ENCODE measurements around the gene KCNMA1. TPM values are rescaled to one million over a fixed set of nuclear protein-coding genes. Genes with fewer than 3 reads are reported as not detected.

The KCNMA1 gene
- total and polyA plus RNA-seq, 9 of the 15 experiments (the other 6 are each of a cell fraction or from before 2014, with no cell fraction given) = 0.01 to 0.95 (median 0.15) TPM; not detected in 4

DNA sequence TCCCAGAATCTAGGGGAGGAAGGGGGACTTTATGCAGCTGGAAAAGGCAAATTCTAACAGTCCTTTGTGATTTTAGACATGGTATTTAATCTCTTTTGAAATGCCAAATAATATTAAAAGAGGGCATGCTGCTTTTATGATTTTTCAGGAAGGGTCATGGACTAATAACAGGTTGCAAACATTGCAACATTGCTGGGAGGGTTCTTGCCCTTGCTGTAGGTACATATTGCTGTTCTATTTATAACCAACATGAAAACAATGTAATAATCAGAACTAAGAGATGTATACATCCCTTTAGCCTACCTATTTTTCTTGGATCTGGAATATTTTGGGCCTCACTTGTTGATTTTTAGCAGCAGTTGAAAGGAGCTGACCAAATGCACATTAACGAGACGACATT, 411.6 kb downstream of the KCNMA1 start (continued):
- TF ChIP-seq, protein P1, sequence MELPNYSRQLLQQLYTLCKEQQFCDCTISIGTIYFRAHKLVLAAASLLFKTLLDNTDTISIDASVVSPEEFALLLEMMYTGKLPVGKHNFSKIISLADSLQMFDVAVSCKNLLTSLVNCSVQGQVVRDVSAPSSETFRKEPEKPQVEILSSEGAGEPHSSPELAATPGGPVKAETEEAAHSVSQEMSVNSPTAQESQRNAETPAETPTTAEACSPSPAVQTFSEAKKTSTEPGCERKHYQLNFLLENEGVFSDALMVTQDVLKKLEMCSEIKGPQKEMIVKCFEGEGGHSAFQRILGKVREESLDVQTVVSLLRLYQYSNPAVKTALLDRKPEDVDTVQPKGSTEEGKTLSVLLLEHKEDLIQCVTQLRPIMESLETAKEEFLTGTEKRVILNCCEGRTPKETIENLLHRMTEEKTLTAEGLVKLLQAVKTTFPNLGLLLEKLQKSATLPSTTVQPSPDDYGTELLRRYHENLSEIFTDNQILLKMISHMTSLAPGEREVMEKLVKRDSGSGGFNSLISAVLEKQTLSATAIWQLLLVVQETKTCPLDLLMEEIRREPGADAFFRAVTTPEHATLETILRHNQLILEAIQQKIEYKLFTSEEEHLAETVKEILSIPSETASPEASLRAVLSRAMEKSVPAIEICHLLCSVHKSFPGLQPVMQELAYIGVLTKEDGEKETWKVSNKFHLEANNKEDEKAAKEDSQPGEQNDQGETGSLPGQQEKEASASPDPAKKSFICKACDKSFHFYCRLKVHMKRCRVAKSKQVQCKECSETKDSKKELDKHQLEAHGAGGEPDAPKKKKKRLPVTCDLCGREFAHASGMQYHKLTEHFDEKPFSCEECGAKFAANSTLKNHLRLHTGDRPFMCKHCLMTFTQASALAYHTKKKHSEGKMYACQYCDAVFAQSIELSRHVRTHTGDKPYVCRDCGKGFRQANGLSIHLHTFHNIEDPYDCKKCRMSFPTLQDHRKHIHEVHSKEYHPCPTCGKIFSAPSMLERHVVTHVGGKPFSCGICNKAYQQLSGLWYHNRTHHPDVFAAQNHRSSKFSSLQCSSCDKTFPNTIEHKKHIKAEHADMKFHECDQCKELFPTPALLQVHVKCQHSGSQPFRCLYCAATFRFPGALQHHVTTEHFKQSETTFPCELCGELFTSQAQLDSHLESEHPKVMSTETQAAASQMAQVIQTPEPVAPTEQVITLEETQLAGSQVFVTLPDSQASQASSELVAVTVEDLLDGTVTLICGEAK (IDR thresholded peaks at IDR 0.05) = no peak
- TF ChIP-seq, protein P1 (CRISPR knock-in tag; IDR thresholded peaks at IDR 0.05) = no peak
- TF ChIP-seq HNRNPH1 (optimal IDR thresholded peaks at IDR 0.05; ENCODE audit: low read depth, low read length) = no peak
- TF ChIP-seq PTBP1 (IDR thresholded peaks at IDR 0.05; ENCODE audit: low read depth, low read length) = no peak
- TF ChIP-seq, protein P2, sequence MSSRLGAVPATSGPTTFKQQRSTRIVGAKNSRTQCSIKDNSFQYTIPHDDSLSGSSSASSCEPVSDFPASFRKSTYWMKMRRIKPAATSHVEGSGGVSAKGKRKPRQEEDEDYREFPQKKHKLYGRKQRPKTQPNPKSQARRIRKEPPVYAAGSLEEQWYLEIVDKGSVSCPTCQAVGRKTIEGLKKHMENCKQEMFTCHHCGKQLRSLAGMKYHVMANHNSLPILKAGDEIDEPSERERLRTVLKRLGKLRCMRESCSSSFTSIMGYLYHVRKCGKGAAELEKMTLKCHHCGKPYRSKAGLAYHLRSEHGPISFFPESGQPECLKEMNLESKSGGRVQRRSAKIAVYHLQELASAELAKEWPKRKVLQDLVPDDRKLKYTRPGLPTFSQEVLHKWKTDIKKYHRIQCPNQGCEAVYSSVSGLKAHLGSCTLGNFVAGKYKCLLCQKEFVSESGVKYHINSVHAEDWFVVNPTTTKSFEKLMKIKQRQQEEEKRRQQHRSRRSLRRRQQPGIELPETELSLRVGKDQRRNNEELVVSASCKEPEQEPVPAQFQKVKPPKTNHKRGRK (tag; IDR thresholded peaks at IDR 0.05) = no peak
- TF ChIP-seq ELF4 (CRISPR knock-in tag; IDR thresholded peaks at IDR 0.05) = no peak
- TF ChIP-seq TRIM28 (IDR thresholded peaks at IDR 0.05) = no peak
